GM12874 (cell line): Measurements from ENCODE around the gene FASTK.

Experiments
- CTCF ChIP-seq: IDR thresholded peaks from 2 replicates; pipeline ENCODE4 v1.5.1; 2011; ENCODE audit warnings: low read depth, mild to moderate bottlenecking, control low read depth, low read length, moderate library complexity; ENCODE audit not compliant: insufficient read depth

FASTK gene

GRCh38 chr7:151058781-151059366 lies 21.7 kb downstream of the FASTK start:
- no peak for TF ChIP-seq CTCF

- no peak for TF ChIP-seq CTCF
These were observed 22.4 kb downstream of the FASTK start for GRCh38 chr7:151057989-151058780.

GRCh38 chr7:151057506-151057988 lies 23.1 kb downstream of the FASTK start, which contains the start of gene CDK5:
TSS of gene CDK5 (minus strand) at chr7:151057897. CDS start at chr7:151057848, 49 bp downstream.
- TF ChIP-seq CTCF, result no peak

- no peak for TF ChIP-seq CTCF
These were observed 23.7 kb downstream of the FASTK start for GRCh38 chr7:151056666-151057505.

GRCh38 chr7:151056283-151056665 lies 24.3 kb downstream of the FASTK start:
- TF ChIP-seq CTCF, result no peak

GRCh38 chr7:151053751-151054150 lies 26.9 kb downstream of the FASTK start:
- no peak for TF ChIP-seq CTCF

GRCh38 chr7:151053096-151053495 lies 27.5 kb downstream of the FASTK start:
- no peak for TF ChIP-seq CTCF
